ENCODE measurements around the gene HSPBP1.

Gene HSPBP1

DNA sequence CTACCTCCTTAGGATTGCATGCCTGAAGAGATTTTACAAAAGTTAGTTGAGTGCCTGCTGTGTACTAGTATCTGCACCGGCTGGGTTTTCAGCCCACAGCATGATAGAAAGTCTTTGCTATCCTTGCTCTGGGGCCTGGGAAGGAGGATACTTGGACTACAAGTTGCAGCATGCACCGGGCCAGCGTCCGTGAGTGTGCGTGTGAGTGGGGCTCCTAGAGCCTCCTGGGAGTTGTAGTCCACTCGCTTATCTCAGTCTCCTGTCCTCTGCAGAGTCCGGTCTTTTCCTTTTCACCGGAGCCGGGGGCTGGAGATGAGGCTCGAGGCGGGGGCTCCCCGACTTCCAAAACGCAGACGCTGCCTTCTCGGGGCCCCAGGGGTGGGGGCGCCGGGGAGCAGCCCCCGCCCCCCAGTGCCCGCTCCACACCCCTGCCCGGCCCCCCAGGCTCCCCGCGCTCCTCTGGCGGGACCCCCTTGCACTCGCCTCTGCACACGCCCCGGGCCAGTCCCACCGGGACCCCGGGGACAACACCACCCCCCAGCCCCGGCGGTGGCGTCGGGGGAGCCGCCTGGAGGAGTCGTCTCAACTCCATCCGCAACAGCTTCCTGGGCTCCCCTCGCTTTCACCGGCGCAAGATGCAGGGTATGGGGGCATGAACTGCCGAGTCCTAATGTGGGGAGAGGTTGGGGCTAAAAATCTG lies 24.5 kb upstream of the HSPBP1 start:
- DNase-seq = no peak

DNA sequence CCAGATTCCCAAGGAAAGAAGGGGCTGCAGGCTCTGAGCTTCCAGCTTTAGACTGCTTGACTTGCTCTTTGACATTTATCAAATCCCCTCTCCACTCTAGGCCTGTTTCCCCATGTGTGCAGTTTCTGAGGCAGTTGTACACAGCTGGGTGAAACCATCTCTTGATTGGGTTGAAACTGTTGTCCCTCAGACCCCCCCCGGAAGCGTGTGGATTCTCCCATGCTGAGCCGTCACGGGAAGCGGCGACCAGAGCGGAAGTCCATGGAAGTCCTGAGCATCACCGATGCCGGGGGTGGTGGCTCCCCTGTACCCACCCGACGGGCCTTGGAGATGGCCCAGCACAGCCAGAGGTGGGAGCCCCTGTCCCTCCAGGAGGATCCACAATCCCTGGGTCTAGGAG lies 23.6 kb upstream of the HSPBP1 start:
- DNase-seq = no peak

DNA sequence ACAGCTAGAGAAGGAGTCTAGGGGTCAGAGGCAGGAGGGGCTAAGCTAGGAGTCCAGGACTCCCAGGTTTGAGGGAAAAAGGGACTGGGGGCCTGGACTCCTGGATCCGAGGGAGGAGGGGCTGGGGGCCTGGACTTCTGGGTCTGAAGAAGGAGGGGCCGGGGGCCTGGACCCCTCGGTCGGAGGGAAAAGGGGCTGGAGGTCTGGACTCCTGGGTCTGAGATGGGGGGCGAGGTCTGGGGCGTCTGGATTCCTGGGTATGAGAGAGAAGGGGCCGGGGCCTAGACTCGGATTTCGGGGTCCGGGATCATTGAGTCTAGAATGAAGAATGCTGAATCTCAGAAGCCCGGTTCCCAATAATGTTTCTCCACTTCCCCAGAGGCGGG lies 22.4 kb upstream of the HSPBP1 start:
- no peak for DNase-seq

DNA sequence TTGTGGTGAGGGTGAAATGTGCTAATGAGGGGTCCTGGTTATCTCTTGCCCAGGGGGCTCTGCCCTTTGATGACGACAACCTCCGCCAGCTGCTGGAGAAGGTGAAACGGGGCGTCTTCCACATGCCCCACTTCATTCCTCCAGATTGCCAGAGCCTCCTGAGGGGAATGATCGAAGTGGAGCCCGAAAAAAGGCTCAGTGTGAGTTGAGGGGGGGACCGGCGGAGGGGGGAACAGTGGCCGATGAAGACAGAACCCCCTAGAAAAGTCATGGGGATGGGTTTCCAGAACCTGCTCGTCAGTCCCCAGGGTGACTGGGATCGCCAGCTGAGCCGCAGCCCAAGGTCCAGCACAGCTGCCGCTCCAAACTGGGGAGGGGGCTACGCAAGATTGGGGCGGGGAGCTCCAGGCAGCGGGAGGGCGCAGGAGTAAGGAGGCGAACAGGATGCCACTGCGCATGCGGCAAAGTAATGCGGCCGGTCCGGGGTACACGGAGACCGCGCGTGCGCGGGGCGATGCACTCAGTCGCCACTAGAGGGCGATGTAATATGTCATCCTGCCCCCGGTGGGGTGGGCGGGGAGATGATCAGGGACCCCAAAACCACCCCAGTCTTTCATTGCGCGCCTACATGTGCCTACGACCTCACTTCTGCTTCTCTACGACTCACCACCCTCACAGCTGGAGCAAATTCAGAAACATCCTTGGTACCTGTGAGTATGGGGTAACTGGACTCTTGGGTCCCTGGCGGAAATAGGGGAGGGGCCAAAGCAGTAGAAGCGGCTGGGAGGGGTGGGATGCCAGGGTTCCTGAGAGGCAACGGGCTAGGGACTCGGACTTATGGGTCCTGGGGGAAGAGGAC lies 21.8 kb upstream of the HSPBP1 start:
- DNase-seq = peak; percentile 31

DNA sequence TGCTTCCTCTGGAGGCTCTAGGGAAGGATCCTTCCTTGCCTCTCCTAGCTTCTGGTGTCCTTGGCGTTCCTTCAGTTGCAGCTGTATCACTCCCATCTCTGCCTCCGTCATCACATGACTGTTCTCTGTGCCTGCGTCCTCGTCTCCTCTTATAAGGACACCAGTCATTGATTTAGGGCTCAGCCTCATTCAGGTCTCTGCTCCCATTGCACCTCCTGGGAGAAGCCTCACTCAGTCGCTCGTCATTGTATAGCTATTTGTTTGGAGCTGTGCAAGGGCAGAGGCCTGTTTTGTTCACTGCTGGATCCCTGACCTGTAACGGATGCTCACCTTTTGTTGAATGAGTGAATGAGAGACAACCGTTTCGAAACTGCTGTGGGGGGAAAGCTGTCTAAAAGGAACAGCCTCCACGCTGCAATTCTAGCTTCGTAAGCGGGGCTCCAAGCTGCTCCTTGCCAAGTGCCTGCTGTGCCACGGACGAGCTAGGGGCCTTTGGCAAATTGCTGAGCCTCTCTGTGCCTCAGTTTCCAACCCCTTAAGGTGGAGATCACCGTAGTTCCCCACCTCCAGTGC lies 21.1 kb upstream of the HSPBP1 start:
- no peak for DNase-seq

DNA sequence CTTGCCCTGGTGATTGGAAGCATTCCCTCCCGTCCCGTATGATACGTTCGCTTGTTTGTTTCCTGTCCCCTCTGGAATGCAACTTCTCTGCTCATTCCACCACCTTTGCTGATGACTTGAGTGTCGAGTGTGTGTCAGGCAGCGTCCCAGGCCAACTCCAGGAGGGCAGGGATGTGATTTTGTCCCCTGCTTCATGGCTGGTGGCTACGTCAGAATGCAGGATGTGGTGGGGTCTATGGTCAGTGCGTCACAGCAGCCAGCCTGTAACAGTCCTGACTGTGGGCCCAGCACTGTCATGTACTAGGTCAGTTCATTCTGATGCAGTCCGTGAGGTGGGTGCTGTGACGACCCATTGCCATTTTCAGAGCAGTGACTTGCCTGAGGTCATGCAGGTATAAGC lies 20.1 kb upstream of the HSPBP1 start:
- no peak for DNase-seq

DNA sequence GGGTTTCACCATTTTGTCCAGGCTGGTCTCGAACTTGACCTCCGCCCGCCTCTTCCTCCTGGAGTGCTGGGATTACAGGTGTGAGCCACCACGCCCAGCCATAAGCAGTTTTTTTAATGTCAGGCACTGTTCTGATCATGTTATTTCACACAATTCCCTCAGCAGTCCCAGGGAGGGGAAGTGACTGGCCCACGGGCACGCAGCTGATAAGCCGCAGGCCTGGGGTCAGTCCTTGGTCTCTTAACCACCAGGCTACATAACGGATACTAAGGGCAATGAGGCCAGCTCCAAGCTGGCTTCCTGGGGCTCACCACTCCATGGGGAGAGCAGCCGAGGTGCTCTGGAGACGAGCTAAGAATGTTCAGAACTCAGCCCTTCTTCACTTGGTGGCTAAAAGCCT lies 17.4 kb upstream of the HSPBP1 start:
- no peak for DNase-seq

DNA sequence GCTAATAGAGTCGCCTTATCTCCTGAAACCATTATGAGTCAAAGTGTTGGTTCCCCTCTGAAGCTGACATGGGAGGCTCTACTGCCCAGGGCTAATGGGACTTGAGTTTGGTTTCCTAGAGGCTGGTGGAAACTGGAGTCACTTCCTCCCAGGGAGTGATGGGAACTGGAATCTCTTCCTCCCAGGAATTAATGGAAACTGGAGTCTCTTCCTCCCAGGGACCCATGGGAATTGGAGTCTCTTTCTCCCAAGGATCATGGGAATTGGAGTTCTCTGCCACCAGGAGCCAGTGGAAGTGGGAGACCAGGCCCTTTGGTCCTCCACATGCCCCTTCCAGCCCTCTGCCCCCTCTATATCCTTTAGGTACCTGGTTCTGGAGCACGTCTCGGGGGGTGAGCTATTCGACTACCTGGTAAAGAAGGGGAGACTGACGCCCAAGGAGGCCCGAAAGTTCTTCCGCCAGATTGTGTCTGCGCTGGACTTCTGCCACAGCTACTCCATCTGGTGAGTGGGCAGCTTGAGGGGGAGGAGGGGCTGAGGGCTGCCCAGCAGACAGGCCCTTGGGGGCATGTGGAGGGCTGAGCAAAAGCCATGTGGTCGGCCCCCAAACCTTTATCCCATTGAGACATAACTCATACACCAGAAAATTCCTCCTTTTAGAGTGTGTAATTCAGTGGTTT lies 9.3 kb upstream of the HSPBP1 start:
- no peak for DNase-seq

DNA sequence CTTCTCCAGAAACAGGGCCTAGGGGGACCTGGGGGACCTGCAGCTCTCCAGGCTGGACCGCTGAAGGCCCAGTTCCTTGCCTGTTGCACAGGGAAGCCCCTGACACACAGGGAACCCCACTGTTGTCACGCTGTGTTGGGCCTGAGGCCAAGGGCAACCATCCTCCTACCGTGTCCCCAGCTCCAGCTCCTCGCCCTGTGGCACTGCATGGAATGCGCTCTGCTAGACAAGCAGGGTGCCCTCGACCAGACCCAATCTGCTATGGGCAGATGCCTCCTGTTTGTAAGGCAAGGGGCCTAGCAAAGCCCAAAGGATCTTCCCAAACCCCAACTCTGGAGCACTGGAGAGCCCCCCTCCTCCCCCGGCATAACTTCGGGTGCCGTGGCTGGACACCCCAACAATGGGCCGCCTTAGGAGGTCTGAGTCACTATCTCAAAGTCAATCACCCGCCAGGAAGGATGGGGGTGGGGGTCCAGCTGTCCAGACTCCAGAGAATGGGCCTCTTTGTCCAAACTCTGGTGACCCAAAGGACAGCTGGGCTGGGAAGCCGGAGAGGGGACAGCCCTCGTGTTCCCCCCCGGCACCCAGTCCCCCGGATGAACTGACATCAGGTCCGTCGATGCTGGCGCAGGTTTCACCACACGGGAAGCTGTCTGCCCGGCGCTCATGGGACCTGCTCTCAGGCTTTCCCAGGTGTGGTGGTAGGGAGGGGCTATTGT lies 7.6 kb upstream of the HSPBP1 start:
- no peak for DNase-seq

DNA sequence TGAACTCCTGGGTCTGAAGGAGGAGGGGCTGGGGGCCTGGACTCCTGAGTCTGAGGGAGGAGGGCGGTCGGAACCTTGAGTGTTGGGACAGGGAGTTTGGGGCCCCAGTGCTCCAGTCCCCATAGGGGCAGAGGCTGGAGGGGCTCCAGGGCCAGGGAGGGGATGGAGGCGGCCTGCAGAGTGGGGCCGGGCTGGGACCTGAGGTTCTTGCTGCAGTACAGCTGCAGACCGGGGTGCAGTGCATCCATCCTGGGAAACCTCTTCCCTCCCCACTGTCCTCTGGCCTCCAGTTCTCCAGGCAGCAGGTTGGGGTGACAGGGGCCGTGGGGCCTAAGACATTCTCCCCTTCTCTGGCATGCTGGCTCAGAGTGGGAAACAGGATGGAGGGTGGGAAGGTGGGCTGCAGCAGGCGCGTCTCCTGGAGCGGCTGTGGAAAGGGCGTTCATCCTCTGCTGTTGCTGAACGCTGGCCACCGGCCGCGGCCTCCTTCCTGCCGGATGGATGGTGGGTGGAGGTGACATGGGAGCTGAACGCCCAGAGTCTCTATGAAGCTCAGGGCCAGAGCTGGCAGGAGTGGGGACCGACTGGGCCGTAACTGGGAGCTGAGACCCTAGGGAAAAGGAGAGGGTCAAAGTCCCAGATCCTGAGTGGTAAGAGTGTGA lies 5.5 kb upstream of the HSPBP1 start:
- DNase-seq = no peak

DNA sequence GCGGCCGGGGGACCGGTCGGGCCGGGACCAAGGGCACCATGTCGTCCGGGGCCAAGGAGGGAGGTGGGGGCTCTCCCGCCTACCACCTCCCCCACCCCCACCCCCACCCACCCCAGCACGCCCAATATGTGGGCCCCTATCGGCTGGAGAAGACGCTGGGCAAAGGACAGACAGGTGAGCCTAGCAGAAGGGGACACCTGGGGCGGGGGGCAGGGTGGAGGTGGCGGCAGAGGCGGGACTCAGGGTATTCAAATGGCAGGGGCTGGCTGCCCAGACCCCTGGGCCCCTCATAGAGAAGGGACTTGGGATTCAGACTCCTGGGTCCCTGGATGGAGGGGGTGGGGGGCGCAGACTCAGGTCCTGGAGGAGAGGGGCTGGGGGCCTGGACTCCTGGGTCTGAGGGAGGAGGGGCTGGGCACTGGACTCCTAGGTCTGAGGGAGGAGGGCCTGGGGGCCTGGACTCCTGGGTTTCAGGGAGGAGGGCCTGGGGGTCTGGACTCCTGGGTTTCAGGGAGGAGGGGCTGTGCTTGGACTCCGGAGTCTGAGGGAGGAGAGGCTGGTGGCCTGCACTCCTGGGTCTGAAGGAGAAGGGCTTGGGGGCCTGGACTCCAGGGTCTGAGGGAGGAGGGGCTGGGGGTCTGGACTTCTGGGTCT lies 4.6 kb upstream of the HSPBP1 start:
- no peak for DNase-seq

DNA sequence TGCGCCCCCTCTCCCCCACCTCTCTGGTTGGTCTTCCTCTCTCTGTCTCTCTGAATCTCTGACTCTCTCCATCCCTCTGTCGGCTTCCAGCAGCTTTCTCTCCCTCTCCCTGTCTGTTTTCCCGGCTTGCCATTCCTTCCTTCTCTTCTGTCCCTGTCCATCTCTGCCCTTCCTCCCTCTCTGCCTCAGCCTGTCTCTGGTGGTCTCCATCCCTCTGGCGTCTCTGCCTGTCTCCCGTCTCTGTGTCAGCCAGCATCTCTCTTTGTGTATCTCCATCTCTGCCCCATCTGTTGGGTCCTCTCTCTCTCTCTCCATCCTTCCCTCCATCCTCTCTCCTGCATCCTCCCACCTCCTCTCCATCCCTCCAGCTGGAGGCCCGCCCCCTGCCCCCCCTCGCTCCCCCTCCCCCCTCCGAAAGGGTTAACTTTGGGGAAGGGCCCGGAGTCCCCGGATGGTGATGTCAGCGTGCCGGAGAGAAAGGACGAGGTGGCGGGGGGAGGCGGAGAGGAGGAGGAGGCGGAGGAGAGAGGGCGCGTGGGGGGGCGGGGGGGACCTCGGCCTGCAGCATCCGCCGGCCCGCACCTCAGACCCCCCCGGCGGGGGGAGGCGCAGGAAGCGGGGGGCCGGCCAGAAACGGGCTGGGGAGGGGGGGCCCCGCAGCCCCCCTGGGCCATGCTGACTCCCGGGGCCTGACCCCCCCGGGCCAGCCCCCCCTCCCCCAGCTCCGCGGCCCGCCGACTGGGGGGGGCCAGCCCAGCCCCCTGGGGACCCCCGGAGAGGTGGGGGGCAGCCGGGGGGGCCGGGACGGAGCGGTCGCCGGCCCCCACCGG lies 3.9 kb upstream of the HSPBP1 start, which contains the start of gene BRSK1:
Gene BRSK1, plus strand, starts transcription at position 450 of the 830 bp plus-strand sequence. CDS start 446 bp downstream, outside the sequence.
- peak; percentile 1 for DNase-seq

DNA sequence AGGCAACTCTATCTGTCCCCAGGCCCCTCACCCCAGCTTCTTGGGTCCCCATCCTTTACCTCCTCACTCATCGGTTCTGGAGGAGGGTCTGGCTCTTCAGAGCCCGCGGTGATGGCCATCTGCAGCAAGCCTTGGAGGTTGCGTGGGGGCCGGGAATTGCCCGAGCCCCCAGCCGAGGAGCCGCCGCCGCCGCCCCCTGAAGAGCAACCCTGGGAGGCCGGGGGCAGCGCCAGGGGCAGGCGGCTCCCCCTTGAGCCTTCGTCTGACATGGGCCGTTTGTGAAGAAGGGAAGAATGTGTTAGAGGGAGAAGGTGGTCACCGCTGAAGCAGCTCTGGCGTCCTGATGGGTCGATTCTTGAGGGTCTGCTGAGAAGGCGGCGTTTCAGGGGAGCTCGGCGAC lies 570 bp downstream of the HSPBP1 start:
- no peak for DNase-seq

DNA sequence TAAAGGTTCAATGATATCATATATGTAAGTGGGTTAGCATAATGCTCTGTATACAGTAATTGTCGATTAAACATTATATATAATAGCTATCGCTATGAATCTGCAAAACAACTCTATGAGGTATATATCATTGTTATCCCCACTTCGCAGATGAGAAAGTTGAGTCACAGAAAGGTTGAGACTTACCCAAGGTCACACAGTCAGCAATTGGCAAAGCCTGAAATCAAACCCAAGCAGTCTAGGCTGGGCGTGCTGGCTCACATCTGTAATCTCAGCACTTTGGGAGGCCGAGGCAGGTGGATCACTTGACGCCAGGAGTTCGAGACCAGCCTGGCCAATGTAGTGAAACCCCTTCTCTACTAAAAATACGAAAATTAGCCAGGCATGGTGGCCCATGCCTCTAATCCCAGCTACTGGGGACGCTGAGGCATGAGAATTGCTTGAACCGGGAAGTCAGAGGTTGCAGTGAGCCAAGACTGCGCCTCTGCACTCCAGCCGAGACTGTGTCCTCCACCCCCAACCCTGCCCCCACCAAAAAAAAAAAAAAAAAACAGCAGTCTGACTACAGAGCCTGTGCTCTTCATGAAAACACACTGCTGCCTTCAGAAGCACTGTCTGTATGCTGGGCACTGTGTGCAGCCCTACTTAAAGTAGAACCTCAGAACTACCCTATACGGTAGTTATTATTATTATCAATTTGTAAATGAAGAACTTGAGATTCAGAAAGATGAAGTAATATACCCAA lies 1.3 kb downstream of the HSPBP1 start:
- no peak for DNase-seq

DNA sequence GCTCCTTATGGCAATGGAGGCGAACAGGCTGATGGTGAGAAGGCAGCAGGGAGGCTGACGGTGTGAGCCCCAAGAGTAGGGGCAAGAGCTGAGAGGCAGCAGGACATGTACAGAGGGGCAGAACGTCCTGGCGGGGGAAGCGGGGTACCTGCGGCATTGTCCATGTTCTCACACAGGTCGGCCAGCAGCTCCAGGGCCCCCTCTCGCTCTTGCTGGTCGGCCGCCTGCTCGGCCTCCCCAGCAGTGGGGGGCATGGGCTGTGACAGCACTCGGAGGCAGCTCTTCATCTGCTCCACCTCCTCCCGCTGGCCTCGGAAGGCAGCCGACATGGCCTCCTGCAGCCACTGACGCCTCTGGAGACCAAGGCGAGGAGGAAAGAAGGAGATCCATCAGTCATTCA lies 2.4 kb downstream of the HSPBP1 start:
- no peak for DNase-seq

DNA sequence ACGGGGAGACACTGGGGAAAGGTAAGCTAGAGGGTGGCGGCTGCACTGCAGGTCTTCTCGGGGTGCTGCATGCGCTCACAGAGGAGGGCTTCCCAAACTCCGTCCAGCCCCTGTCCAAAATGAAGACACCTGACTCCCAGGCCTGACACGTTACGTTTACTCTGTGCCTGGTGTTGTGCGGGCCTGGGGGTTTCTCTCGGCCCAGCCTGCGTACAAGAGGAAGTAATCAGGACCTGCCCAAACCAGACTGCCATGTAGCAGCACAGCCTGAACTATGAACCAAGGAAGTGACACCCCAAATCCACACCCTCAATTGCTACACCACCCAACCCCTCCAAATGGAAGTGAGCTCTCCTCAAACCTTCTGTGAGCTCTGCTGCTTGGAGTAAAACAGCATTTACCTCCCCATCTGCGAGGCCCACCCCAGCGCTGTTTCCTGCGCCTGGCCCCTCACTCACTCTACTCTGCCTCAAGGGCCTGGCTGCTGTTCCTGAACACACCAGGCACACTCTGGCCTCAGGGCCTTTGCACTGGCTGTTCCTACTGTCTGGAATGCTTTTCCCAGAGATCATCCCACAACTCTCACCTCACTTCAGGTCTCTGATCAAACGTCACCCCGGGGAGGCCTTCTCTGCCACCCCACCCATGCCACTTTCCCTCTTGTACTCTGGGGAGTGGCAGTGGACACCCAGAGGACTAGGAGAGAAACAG lies 3.0 kb downstream of the HSPBP1 start:
- DNase-seq = no peak

DNA sequence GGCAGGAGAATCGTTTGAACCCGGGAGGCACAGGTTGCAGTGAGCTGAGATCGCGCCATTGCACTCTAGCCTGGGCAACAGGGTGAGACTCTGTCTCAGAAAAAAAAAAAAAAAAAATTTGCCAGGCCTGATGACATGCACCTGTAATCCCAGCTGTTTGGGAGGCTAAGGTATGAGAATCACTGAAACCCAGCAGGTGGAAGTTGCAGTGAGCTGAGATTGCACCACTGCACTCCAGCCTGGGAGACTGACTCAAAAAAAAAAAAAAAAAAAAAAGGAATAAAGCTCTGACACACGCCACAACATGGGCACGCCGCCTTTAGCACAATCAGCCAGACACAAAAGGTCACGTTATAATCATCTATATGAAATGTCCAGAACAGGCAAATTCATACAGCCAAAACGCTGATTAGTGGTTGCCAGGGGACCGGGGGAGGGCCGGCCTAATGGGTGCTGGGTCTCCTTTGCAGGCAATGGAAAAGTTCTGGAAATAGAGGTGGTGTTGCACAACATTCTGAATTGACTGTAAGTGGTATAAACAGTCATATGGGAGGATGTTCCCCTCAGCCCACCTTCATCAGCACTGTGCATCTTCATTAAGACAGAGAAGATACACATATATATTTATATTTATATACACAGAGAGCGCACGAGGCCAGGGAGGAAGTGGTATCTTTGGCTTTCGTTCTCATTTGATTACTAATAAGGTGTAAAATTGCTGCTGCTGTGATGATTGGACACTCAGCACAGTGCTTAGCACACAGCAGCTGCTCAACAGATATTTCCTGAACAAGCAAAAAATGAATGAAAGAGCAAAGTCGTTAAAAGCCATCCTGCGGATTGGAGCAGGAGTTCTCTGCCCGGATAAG lies 3.8 kb downstream of the HSPBP1 start:
- DNase-seq = no peak
